Activated CD8-positive, alpha-beta T cell treated with anti-CD3 and anti-CD28 coated beads for 36 hours (primary cell): ENCODE measurements around the gene TMEM234. TPM values are rescaled to one million over a fixed set of nuclear protein-coding genes. Genes with fewer than 3 reads are reported as not detected.
A peak's percentile ranks its signal among the peaks of the same experiment; 100 is the strongest.

Experiments
- ATAC-seq: fragments of 200-7000 bp; cut with Tn5 transposase; one replicate; pipeline ENCODE4 v1.10.0; 2021; ENCODE audit warnings: mild to moderate bottlenecking, moderate library complexity
- CTCF ChIA-PET: fragments of 350-600 bp; sonication (Branson Sonifier 250); formaldehyde crosslinking; loops from one replicate; lab custom pipeline; 2021; ENCODE audit warnings: antibody characterized with exemption; lab: Charles Lee
- POLR2A ChIA-PET: fragments of 350-600 bp; sonication (Branson Sonifier 250); formaldehyde crosslinking; loops from one replicate; lab custom pipeline; 2021; ENCODE audit warnings: antibody characterized with exemption; lab: Charles Lee
- DNase-seq: peaks from one replicate; pipeline ENCODE4 v3.0.0-alpha.2; 2020
- H3K27ac Mint-ChIP-seq: one replicate; pipeline ENCODE4 v1.8.0; 2021; ENCODE audit warnings: mild to moderate bottlenecking, mixed read lengths
- H3K27me3 Mint-ChIP-seq: one replicate; pipeline ENCODE4 v1.8.0; 2021; ENCODE audit warnings: mixed read lengths
- H3K36me3 Mint-ChIP-seq: one replicate; pipeline ENCODE4 v1.8.0; 2021; ENCODE audit warnings: low read depth, mixed read lengths
- H3K4me1 Mint-ChIP-seq: one replicate; pipeline ENCODE4 v1.8.0; 2021; ENCODE audit warnings: low read depth, mixed read lengths
- H3K4me3 Mint-ChIP-seq: one replicate; pipeline ENCODE4 v1.8.0; 2021; ENCODE audit warnings: mild to moderate bottlenecking, moderate library complexity, mixed read lengths
- H3K9me3 Mint-ChIP-seq: one replicate; pipeline ENCODE4 v1.8.0; 2021; ENCODE audit warnings: mixed read lengths
- CTCF ChIP-seq: fragments of 200-600 bp; IDR thresholded peaks from one replicate; pipeline ENCODE4 v1.8.0; 2022; ENCODE audit warnings: antibody characterized with exemption, mild to moderate bottlenecking
- intact Hi-C: fragments of 100-400 bp; cut with micrococcal nuclease; formaldehyde crosslinking; loops from one replicate; pipeline ENCODE4 v1.10.0; 2022
- total RNA-seq, 2 experiments: library from RNA; stranded (reverse); gene quantifications; one replicate each; pipeline ENCODE4 v1.2.3, GENCODE V29; 2021

Gene TMEM234
- total RNA-seq, 2 experiments from 2014 or later: 6.9 to 7.7 TPM

- ChIA-PET POLR2A (interaction anchor here (0.6 to 1.5 kb wide), 7 partner anchors 8 to 36 kb away, joined by 3 to 9 read pairs (median 4); partner anchors contain the start of gene LCK), CTCF (interaction anchor here (1.6 to 1.8 kb wide), 2 partner anchors 9 to 16 kb away, joined by 6 to 8 read pairs; partner anchors contain the start of gene FAM167B)
- no peak for TF ChIP-seq CTCF
- H3K4me1 Mint-ChIP-seq: no peaks in the 10 kb centered on the region
- ATAC-seq: no peak
- no peak overlapping the region for H3K4me3 Mint-ChIP-seq
- peaks cover 23% of the 10 kb centered on the region for H3K36me3 Mint-ChIP-seq
- H3K27ac Mint-ChIP-seq: no peak overlapping the region
- no peaks in the 10 kb centered on the region for H3K27me3 Mint-ChIP-seq
- no peaks in the 10 kb centered on the region for H3K9me3 Mint-ChIP-seq
- DNase-seq: no peak
- intact Hi-C loops: no loop called here
Observed at GRCh38 chr1:32231843-32232432, 9.8 kb upstream of the TMEM234 start.

- ChIA-PET POLR2A (interaction anchor here (1.0 to 2.3 kb wide), 3 partner anchors 12 to 42 kb away, joined by 4 to 16 read pairs (median 7); no protein-coding TSS in a partner anchor), CTCF (interaction anchor here (1.2 to 3.2 kb wide), 5 partner anchors 11 to 20 kb away, joined by 3 to 17 read pairs (median 9); no protein-coding TSS in a partner anchor)
- H3K27ac Mint-ChIP-seq: peak overlapping the region; percentile 16
- H3K36me3 Mint-ChIP-seq: peaks cover 37% of the 10 kb centered on the region
- H3K4me3 Mint-ChIP-seq: no peak overlapping the region
- H3K27me3 Mint-ChIP-seq: no peaks in the 10 kb centered on the region
- peaks cover 14% of the 10 kb centered on the region for H3K4me1 Mint-ChIP-seq
- no peak for TF ChIP-seq CTCF
- intact Hi-C loops: no loop called here
- DNase-seq (no peak), ATAC-seq (no peak)
- H3K9me3 Mint-ChIP-seq: no peaks in the 10 kb centered on the region
Observed at GRCh38 chr1:32228771-32229170, 6.6 kb upstream of the TMEM234 start.

GRCh38 chr1:32224285-32224684, 2.1 kb upstream of the TMEM234 start:
- H3K9me3 Mint-ChIP-seq: no peaks in the 10 kb centered on the region
- CTCF ChIA-PET: interaction anchor here (1.4 to 1.9 kb wide), 3 partner anchors 8 to 112 kb away, joined by 3 to 5 read pairs (median 4); partner anchors contain the start of gene MARCKSL1

GRCh38 chr1:32223683-32224082, 1.5 kb upstream of the TMEM234 start:
- ChIA-PET POLR2A (interaction anchor here (0.8 to 2.1 kb wide), 8 partner anchors 9 to 113 kb away, joined by 3 to 8 read pairs (median 4); partner anchors contain the start of genes CCDC28B, LCK and MARCKSL1), CTCF (interaction anchor here (0.6 to 1.4 kb wide), 4 partner anchors 17 to 112 kb away, joined by 3 to 5 read pairs (median 3); partner anchors contain the start of gene MARCKSL1)
- no peak for ATAC-seq
- peaks cover 33% of the 10 kb centered on the region for H3K4me1 Mint-ChIP-seq
- TF ChIP-seq CTCF: no peak
- peak overlapping the region; percentile 96 for H3K4me3 Mint-ChIP-seq
- H3K36me3 Mint-ChIP-seq: peaks cover 40% of the 10 kb centered on the region
- DNase-seq: no peak
- intact Hi-C loops: no loop called here
- peak overlapping the region; percentile 98 for H3K27ac Mint-ChIP-seq
- H3K27me3 Mint-ChIP-seq: no peaks in the 10 kb centered on the region
- no peaks in the 10 kb centered on the region for H3K9me3 Mint-ChIP-seq

More at GRCh38 chr1:32224285-32224684, 2.1 kb upstream of the TMEM234 start:
- DNase-seq: no peak
- no peaks in the 10 kb centered on the region for H3K27me3 Mint-ChIP-seq
- H3K4me3 Mint-ChIP-seq: peak overlapping the region; percentile 96
- no peak for TF ChIP-seq CTCF
- peak overlapping the region; percentile 98 for H3K27ac Mint-ChIP-seq
- peaks cover 33% of the 10 kb centered on the region for H3K4me1 Mint-ChIP-seq
- POLR2A ChIA-PET: interaction anchor here (0.9 to 2.1 kb wide), 4 partner anchors 16 to 112 kb away, joined by 4 to 8 read pairs (median 4); partner anchors contain the start of gene MARCKSL1
- peaks cover 45% of the 10 kb centered on the region for H3K36me3 Mint-ChIP-seq
- intact Hi-C loops: no loop called here
- no peak for ATAC-seq
